CD4-positive, CD25-positive, alpha-beta regulatory T cell (primary cell): Measurements from ENCODE around the gene IRF7. TPM values are rescaled to one million over a fixed set of nuclear protein-coding genes. Genes with fewer than 3 reads are reported as not detected.

Experiments used
- ATAC-seq, 2 donors: fragments of 150-1000 bp; cut with Tn5 transposase; one replicate each; pipeline ENCODE4 v1.10.0; 2021; ENCODE audit warnings: low read depth in 2 of 2, moderate number of reproducible peaks in 2 of 2, moderate library complexity in 1 of 2
- DNase-seq, 3 donors: peaks; one replicate each; pipeline versions ENCODE4 v3.0.0 to v3.0.0-alpha.2; 2012 to 2022; ENCODE audit warnings: mixed read lengths in 1 of 3
- H3K27ac ChIP-seq: one replicate; pipeline ENCODE4 v1.7.0; 2013; ENCODE audit warnings: mild to moderate bottlenecking, low read length; ENCODE audit not compliant: insufficient read depth, poor library complexity, severe bottlenecking
- H3K27me3 ChIP-seq: one replicate; pipeline ENCODE4 v1.7.0; 2013; ENCODE audit warnings: low read length; ENCODE audit not compliant: control insufficient read depth, insufficient read depth
- H3K36me3 ChIP-seq: one replicate; pipeline ENCODE4 v1.7.0; 2013; ENCODE audit warnings: mild to moderate bottlenecking, low read length, moderate library complexity; ENCODE audit not compliant: control insufficient read depth, insufficient read depth
- H3K4me1 ChIP-seq: 2 replicates; pipeline ENCODE4 v1.7.0; 2013; ENCODE audit warnings: mild to moderate bottlenecking, low read length; ENCODE audit not compliant: insufficient read depth, control insufficient read depth, poor library complexity, severe bottlenecking
- H3K4me3 ChIP-seq: one replicate; pipeline ENCODE4 v1.7.0; 2013; ENCODE audit warnings: low read depth, mild to moderate bottlenecking, low read length, moderate library complexity
- H3K9me3 ChIP-seq, 2 experiments: 1 replicate in 1 of 2; 2 replicates in 1 of 2; pipeline ENCODE4 v1.7.0; 2013; ENCODE audit warnings: low read length in 2 of 2, mild to moderate bottlenecking in 1 of 2, moderate library complexity in 1 of 2; ENCODE audit not compliant: control insufficient read depth in 2 of 2
- H3K27ac Mint-ChIP-seq, 3 donors: one replicate each; pipeline ENCODE4 v1.8.0; 2020 to 2022; ENCODE audit warnings: mild to moderate bottlenecking in 3 of 3, mixed read lengths in 3 of 3, moderate library complexity in 2 of 3
- H3K27me3 Mint-ChIP-seq: one replicate; pipeline ENCODE4 v1.8.0; 2022; ENCODE audit warnings: mild to moderate bottlenecking, mixed read lengths
- H3K36me3 Mint-ChIP-seq: one replicate; pipeline ENCODE4 v1.8.0; 2020; ENCODE audit warnings: mixed read lengths
- H3K4me1 Mint-ChIP-seq, 4 donors: one replicate each; pipeline ENCODE4 v1.8.0; 2020 to 2022; ENCODE audit warnings: mixed read lengths in 4 of 4, mild to moderate bottlenecking in 1 of 4
- H3K4me3 Mint-ChIP-seq, 4 donors: one replicate each; pipeline ENCODE4 v1.8.0; 2020 to 2022; ENCODE audit warnings: mild to moderate bottlenecking in 4 of 4, mixed read lengths in 4 of 4, moderate library complexity in 3 of 4
- H3K9me3 Mint-ChIP-seq, 7 donors: one replicate each; pipeline ENCODE4 v1.8.0; 2020 to 2022; ENCODE audit warnings: mixed read lengths in 7 of 7, mild to moderate bottlenecking in 3 of 7, moderate library complexity in 2 of 7
- polyA plus RNA-seq, 4 donors: library from polyadenylated mRNA; unstranded; fragments of 300-500 nt; fragmentation: Illumina TruSeq; gene quantifications; one replicate each; pipeline ENCODE4 v1.2.3, GENCODE V29; 2021
- total RNA-seq: library from RNA; stranded (reverse); gene quantifications from one replicate; pipeline ENCODE4 v1.2.3, GENCODE V29; 2022

Gene IRF7
- total and polyA plus RNA-seq, 5 donors from 2014 or later: 27.2 to 120 (median 29.2) TPM

- H3K27me3 Mint-ChIP-seq: peaks cover 8% of the 10 kb centered on the region
- no peaks in the 10 kb centered on the region for H3K36me3 ChIP-seq
- H3K4me1 Mint-ChIP-seq: peaks cover 0 to 8% (median 3%) of the 10 kb centered on the region in 4 donors
- H3K9me3 Mint-ChIP-seq: peaks cover 0 to 2% (median 0%) of the 10 kb centered on the region in 7 donors
- no peaks in the 10 kb centered on the region for H3K9me3 ChIP-seq
- peaks cover 2% of the 10 kb centered on the region for H3K36me3 Mint-ChIP-seq
- ATAC-seq: no peak
- H3K27ac ChIP-seq: no peak overlapping the region
- H3K4me3 Mint-ChIP-seq: peak overlapping the region in 2 of 4 donors; percentile 43 to 53
- H3K27me3 ChIP-seq: no peaks in the 10 kb centered on the region
- DNase-seq: no peak
- H3K4me3 ChIP-seq: no peak overlapping the region
- peaks cover 3% of the 10 kb centered on the region for H3K4me1 ChIP-seq
- no peak overlapping the region for H3K27ac Mint-ChIP-seq
Observed at GRCh38 chr11:623349-623869, 7.7 kb upstream of the IRF7 start.

GRCh38 chr11:621838-622237 is 6.1 kb upstream of the IRF7 start:
- Histone ChIP-seq H3K9me3 (no peaks in the 10 kb centered on the region), H3K36me3 (no peaks in the 10 kb centered on the region), H3K27ac (no peak overlapping the region), H3K4me3 (no peak overlapping the region), H3K27me3 (no peaks in the 10 kb centered on the region), H3K4me1 (peaks cover 3% of the 10 kb centered on the region)
- H3K36me3 Mint-ChIP-seq: no peaks in the 10 kb centered on the region
- ATAC-seq (no peak), DNase-seq (no peak)
- no peaks in the 10 kb centered on the region for H3K27me3 Mint-ChIP-seq
- H3K27ac Mint-ChIP-seq: no peak overlapping the region
- no peaks in the 10 kb centered on the region for H3K9me3 Mint-ChIP-seq
- H3K4me3 Mint-ChIP-seq: peak overlapping the region in 2 of 4 donors; percentile 56 to 73
- H3K4me1 Mint-ChIP-seq: no peaks in the 10 kb centered on the region

- Histone ChIP-seq H3K27me3 (no peaks in the 10 kb centered on the region), H3K4me1 (peaks cover 5% of the 10 kb centered on the region), H3K4me3 (no peak overlapping the region), H3K27ac (no peak overlapping the region), H3K36me3 (no peaks in the 10 kb centered on the region), H3K9me3 (no peaks in the 10 kb centered on the region)
- no peak overlapping the region for H3K4me3 Mint-ChIP-seq
- no peaks in the 10 kb centered on the region for H3K36me3 Mint-ChIP-seq
- H3K9me3 Mint-ChIP-seq: no peaks in the 10 kb centered on the region
- no peak for DNase-seq
- no peak for ATAC-seq
- H3K4me1 Mint-ChIP-seq: peaks cover 0 to 2% (median under 1%) of the 10 kb centered on the region in 4 donors
- H3K27me3 Mint-ChIP-seq: no peaks in the 10 kb centered on the region
- H3K27ac Mint-ChIP-seq: no peak overlapping the region
Observed at GRCh38 chr11:620935-621814, 5.4 kb upstream of the IRF7 start.

GRCh38 chr11:620201-620600 is 4.5 kb upstream of the IRF7 start:
- H3K27ac Mint-ChIP-seq: peak overlapping the region in 1 of 3 donors; percentile 52
- no peaks in the 10 kb centered on the region for H3K9me3 Mint-ChIP-seq
- H3K27ac ChIP-seq: no peak overlapping the region
- no peaks in the 10 kb centered on the region for H3K36me3 ChIP-seq
- H3K4me3 ChIP-seq: no peak overlapping the region
- H3K4me1 Mint-ChIP-seq: peaks cover 0 to 8% (median 3%) of the 10 kb centered on the region in 4 donors
- ATAC-seq (no peak), DNase-seq (no peak)
- peaks cover 8% of the 10 kb centered on the region for H3K4me1 ChIP-seq
- no peaks in the 10 kb centered on the region for H3K27me3 Mint-ChIP-seq
- H3K9me3 ChIP-seq: no peaks in the 10 kb centered on the region
- no peaks in the 10 kb centered on the region for H3K27me3 ChIP-seq
- no peak overlapping the region for H3K4me3 Mint-ChIP-seq
- H3K36me3 Mint-ChIP-seq: no peaks in the 10 kb centered on the region

- peaks cover 0 to 9% (median 3%) of the 10 kb centered on the region in 4 donors for H3K4me1 Mint-ChIP-seq
- Histone ChIP-seq H3K27ac (no peak overlapping the region), H3K4me1 (peaks cover 14% of the 10 kb centered on the region), H3K27me3 (no peaks in the 10 kb centered on the region), H3K36me3 (no peaks in the 10 kb centered on the region), H3K4me3 (no peak overlapping the region), H3K9me3 (no peaks in the 10 kb centered on the region)
- no peak for ATAC-seq
- no peak overlapping the region for H3K27ac Mint-ChIP-seq
- H3K36me3 Mint-ChIP-seq: no peaks in the 10 kb centered on the region
- no peaks in the 10 kb centered on the region for H3K27me3 Mint-ChIP-seq
- no peaks in the 10 kb centered on the region for H3K9me3 Mint-ChIP-seq
- H3K4me3 Mint-ChIP-seq: no peak overlapping the region
- no peak for DNase-seq
Observed at GRCh38 chr11:619628-620050, 3.9 kb upstream of the IRF7 start.

- DNase-seq (no peak), ATAC-seq (no peak)
- H3K4me1 ChIP-seq: peaks cover 20% of the 10 kb centered on the region
- H3K27ac ChIP-seq: no peak overlapping the region
- H3K36me3 ChIP-seq: no peaks in the 10 kb centered on the region
- no peak overlapping the region for H3K4me3 ChIP-seq
- H3K27me3 ChIP-seq: no peaks in the 10 kb centered on the region
- no peak overlapping the region for H3K4me3 Mint-ChIP-seq
- no peaks in the 10 kb centered on the region for H3K9me3 Mint-ChIP-seq
- H3K27ac Mint-ChIP-seq: peak overlapping the region in 1 of 3 donors; percentile 14
- H3K36me3 Mint-ChIP-seq: no peaks in the 10 kb centered on the region
- no peaks in the 10 kb centered on the region for H3K27me3 Mint-ChIP-seq
- H3K9me3 ChIP-seq: no peaks in the 10 kb centered on the region
- H3K4me1 Mint-ChIP-seq: peaks cover 0 to 15% (median 3%) of the 10 kb centered on the region in 4 donors
Observed at GRCh38 chr11:618856-619627, 3.3 kb upstream of the IRF7 start.

GRCh38 chr11:617912-618682 is 2.3 kb upstream of the IRF7 start:
- ATAC-seq: no peak

More at GRCh38 chr11:617912-618682, 2.3 kb upstream of the IRF7 start:
- Mint-ChIP-seq H3K36me3 (no peaks in the 10 kb centered on the region), H3K9me3 (no peaks in the 10 kb centered on the region), H3K27ac (peak overlapping the region in 1 of 3 donors; percentile 45), H3K4me3 (peak overlapping the region in 1 of 4 donors; percentile 68), H3K27me3 (no peaks in the 10 kb centered on the region), H3K4me1 (peaks cover 0 to 18% (median 3%) of the 10 kb centered on the region in 4 donors)
- Histone ChIP-seq H3K4me1 (peaks cover 28% of the 10 kb centered on the region), H3K36me3 (no peaks in the 10 kb centered on the region), H3K4me3 (no peak overlapping the region), H3K27ac (no peak overlapping the region), H3K27me3 (no peaks in the 10 kb centered on the region), H3K9me3 (no peaks in the 10 kb centered on the region)
- DNase-seq: no peak
